ENCODE measurements around the gene CXCL14. TPM values are rescaled to one million over a fixed set of nuclear protein-coding genes. Genes with fewer than 3 reads are reported as not detected.

CXCL14 gene
- polyA plus RNA-seq, 4 donors: 18.0 to 45.3 (median 38.3) TPM

DNA sequence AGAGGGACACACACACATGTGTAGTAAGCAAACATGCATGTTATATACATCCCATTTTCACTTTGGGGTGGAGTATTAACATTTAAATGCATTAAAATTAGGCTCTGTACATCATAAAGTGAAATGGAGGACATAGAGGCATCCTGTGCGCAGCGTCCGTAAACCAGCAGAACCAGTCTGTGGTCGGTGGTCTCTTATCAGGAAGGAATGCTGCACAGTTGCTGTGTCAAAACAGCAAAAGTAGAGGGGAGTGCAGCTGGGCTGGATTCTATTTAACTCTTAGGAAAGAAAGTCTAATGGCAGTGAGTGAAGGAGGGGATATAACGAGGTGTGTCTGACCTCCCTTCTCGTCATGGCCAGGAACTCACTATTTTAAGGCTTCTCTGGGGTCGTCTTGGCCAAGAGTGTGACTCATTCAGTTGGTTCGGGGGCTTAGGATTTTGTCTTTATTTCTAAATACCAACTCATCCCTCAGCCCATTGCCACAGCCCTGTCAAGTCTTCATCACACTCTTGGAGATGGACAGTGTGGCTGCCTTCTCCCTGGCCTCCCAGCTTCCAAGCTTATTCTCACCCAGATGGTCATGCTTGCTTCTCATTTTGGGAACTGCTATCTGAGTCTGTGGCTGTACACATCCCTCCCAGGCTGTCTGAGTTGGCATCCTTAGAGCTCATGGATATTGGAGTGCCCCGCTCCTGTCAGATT is 20.1 kb upstream of the CXCL14 start:
- no peak for DNase-seq (ENCODE audit: low read depth in 4 of 4, low spot score in 3 of 4)

DNA sequence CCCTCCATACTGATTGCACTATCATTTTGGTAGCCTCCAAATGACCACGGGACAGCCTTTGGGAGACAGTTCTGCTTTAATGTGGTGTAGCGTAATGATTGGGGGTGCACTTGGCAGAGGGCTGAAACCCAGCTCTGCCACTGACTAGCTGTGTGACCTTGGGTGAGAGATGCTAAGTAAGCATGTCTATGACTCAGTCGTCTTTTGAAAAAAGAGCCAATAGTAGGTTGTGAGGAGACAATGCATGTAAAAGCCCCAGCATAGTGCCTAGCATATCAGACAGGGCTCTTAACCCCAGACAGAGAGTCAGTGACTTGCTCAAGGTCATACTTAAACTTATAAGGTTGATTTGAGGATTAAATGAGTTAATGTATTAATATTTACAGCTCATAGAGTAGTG is 18.0 kb upstream of the CXCL14 start:
- DNase-seq (ENCODE audit: low read depth in 4 of 4, low spot score in 3 of 4): no peak

DNA sequence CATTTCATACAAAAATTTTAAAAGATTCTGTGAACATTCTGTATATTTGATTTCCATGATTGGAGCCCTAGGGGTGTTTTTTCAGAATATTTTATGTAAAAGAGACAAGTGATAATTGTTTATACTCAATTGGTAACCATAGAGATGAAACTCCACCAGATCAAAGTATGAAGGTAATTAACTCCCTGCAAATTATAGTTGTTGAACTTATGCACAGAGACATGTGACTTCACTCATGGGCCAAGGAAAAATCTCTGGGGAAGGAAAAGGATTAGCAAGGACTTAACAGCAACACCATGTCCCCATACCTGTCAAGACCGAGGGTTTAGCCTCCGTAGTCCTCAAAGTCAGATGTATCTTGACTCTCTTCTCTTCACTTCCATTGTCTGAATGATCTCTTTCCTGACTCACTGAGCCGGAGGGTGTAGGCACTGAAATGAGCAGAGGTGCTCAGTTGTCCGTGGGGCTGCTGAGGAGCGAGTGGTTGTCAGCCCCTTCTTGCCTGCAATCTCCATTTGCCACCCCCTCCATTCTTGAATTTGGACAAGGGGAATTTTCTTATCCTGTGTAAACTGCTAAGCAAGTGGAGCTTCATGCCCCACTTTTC is 17.5 kb upstream of the CXCL14 start:
- DNase-seq (ENCODE audit: low read depth in 4 of 4, low spot score in 3 of 4): no peak

DNA sequence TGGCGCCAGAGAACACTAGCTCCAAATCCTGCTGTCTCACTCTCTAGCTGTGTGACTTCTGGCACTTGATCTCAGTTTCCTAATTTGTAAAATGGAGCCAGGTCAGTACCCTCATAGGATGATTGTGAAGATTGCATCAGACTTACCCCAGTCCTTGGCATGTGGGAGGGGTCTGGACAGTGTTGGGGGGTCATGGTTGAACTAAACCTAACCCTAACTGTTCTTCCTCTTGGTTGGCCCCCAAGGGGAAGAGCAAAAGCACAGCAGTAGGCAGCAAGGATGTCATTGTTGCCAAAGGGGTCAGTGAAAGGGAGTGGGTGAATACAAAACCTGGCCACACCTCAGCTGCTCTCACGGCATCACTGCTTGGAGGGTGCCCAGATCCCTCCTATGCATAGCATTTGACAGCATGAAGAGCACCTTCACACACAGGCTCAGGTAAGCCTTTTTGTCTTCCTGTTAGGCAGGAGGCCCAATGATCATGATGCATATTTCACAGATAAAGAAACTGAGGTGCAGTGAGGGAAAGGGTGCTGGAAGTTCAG is 15.7 kb upstream of the CXCL14 start:
- no peak for DNase-seq (ENCODE audit: low read depth in 4 of 4, low spot score in 3 of 4)

DNA sequence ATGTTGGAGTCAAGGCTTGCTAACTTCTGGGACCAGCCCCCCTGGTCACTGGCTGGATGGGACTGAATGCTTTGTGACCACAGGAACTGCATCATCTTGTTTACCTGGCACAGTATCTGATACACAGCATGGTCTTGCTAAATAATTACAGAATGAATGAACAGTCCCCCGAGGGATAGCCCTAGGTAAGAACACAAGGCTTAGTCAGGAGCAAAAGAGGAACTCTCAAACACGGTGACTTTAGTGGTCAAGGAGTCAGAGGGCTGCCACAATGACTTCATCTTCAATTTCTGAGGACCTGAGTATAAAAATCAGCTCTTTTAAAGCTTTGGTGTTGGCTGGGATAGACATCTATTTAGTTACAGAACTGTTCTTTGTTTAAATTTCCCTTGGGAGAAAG is 15.1 kb upstream of the CXCL14 start:
- no peak for DNase-seq (ENCODE audit: low read depth in 4 of 4, low spot score in 3 of 4)

DNA sequence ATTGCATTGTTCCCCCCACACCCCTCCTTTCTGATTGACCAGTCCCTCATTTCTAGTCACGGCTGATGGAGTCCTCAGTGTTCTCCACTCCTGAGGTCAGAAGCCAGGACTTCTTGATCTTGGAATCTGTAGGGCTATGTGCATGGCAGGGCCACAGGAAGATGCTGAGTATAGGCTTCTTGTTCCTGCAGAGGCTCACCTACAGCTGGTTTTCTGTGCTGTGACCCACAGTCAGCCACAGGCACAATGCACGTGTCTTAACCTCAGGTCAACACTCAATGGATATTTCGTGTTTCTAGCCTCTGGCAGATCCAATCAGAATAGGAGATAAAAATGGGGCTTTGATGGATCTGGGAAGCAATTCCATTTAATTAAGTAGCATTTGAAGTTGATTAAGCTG is 14.3 kb upstream of the CXCL14 start:
- no peak for DNase-seq (ENCODE audit: low read depth in 4 of 4, low spot score in 3 of 4)

DNA sequence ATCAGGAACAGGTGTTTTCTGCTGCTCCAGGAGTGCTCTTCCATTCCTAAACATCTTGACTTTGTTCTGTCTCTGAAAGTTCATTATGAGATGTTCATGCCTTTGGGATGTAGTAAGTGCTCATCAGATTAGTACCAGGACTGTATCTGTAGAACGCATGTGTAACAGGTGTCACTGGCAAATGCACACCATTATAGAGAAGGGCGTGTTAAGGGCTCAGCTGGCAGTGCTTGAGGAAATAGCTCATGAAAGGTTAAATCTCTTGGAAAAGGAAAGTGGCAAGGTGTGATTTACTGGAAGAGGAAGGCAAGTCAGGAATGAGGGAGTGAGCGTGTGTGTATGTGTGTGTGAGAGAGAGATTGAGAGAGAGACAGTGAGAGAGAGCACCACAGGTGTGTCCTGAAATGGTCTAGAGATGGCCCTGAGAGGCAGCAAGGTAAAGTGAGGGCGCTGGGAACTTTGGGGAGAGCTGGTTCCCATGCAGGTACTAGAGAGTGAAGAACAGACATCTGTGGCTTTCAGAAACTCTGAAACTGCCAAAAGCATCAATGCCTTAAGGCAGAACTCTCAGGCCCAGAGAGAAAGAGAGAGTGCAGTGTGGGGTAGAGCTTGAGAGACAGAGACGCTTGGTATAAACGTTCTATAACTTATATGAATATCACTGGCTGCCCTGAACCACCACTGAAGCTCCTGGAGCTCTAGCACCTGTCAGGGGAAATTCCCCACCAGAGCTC is 13.7 kb upstream of the CXCL14 start:
- no peak for DNase-seq (ENCODE audit: low read depth in 4 of 4, low spot score in 3 of 4)

DNA sequence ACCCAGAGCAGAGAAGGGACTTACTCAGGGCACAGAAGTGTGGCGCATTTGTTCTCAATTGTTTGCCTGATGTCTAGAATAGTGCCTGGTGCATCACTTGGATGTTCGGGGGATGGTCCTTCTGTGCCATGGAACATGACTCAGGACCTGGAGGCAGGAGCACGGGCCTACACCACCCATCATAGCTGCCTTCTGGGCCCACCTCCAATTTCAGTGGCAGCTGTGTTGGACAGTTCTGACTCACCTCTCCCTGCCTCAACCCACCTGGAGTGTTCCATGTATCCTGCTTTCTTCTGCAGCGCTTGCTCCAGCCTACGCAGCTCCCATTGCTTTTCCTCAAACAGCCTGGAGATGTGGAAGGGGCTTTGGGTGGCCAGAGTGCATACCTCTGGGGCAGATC is 12.5 kb upstream of the CXCL14 start:
- DNase-seq (ENCODE audit: low read depth in 4 of 4, low spot score in 3 of 4): no peak

DNA sequence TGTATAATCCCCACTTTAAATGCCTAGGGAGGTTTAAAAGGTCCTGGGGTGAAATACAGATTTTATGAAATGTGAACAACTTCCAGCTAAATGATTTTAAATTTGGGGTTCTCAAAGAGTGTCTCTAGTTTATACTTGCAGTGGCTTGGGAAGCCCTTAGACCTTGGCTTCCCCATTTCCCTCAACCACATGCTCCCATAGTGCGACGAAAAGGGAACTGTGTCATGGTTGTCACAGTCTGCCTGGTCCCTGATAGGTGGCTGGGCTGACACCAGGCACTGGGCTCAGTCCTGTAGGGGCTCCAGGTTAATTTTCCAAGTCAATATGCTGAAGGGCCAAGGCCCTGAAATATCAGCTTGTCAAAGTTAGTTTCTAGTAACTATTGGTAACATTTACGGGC is 10.4 kb upstream of the CXCL14 start:
- no peak for DNase-seq (ENCODE audit: low read depth in 4 of 4, low spot score in 3 of 4)

DNA sequence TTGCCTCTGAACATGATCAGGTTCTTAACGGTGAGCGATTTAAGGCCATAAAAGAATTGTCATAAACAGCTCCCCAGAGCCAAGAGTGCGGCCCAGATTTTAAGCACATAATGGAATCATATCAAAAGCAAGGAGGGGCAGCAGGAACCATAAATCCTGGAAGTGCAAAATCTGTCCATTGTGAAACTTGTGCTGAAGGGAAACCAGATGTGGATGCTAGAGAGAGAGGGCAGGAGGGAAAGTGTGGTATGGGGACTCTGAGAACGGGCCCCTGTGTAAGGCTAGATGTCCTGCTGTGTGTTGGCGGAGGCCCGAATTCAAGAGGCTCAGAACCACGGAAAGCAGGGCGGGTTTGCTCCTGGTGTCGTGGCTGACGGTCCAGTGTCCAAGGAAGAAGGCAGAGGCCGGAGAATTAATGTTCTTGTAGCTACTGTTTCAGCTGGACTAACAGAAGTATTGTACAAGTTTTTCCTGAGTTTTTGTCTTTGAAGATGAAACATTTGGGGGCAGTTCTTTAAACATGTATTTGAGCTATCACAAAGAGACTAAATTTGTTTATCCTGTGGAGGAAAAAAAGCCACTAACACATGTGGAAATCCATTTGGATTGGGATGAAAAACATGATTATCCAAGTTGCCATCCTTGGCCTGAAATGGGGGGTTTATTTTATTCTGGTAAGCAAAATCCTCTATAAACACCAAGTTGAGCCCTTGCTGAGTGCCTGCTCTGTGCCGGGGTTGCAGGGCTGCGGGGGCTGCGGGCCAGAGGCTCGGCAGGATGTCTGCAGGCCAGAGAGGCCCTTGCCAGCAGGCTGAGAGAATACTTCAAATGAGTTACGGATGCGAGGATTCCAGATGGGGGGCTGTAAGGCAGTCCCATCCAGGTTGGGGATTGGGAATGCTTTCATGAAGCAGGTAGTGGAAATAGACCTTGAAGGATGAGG is 9.2 kb upstream of the CXCL14 start:
- DNase-seq (ENCODE audit: low read depth in 4 of 4, low spot score in 3 of 4): no peak

DNA sequence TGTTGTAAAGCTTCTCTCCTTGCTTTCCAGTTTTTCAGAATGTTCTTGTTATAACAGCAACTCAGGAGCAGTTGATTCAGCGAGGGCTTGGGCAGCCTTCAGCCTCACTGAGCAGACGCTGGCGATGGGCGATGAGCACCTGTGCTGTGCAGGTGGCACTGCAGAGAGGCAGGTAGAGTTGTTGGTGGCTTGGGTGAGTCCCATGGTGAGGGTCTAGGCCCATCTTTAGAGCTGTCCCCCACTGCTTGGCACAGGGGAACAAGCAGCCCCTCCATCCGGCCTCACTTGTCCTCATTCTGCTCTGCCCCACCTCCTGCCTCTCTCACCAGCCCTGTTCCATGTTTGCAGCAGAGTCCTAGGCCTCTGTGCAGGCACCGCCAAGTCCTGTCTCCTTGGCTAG is 6.1 kb upstream of the CXCL14 start:
- DNase-seq (ENCODE audit: low read depth in 4 of 4, low spot score in 3 of 4): no peak

DNA sequence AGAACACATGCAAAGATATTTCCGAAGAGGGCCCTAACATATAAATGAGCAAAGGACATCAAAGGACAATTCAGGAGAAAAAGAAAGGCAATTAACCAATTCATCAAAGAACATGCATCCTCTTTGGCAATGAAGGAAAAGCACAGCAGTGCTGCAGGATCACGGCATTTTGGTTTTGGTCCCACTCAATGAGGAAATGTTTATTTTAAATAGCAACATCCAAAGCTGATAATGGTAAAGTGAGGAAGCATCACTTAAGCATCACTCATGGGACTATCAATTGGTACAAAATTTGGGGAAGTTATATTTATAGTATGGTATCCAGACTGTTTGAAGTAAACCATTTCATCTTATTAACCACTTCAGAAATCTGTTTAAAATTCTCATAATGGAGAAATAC is 5.5 kb upstream of the CXCL14 start:
- no peak for DNase-seq (ENCODE audit: low read depth in 4 of 4, low spot score in 3 of 4)

DNA sequence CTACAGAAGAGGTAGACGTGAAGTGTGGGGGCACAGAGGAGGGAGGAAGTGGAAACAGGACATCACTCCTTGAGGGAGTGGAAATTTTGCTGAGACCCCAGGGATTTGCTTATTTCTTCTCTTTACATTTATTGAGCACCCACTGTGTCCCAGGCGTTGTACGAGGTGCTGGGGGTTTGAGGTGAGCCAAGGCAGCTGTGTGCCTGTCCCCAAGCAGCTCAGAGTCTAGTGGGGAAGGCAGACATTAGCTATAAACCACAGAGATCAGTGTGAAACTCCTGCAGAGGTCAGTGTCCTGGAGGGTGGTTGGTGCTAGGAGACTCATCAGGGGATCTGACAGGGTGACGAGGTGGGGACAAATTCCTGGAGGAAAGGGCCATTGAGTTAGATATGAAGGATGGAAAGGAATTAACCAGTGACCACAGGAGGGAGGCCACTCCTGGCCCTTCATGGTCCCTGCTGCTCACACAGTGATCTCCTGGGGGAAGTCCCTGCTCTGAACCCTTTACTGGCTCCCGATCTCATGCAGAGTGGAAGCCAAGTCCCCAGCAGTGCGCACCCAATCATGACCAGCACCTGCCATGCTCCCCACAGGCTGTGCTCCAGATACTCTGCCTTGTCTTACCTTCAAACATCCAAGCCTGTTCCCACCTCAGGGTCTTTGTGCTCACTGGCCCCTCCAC is 3.4 kb upstream of the CXCL14 start:
- no peak for DNase-seq (ENCODE audit: low read depth in 4 of 4, low spot score in 3 of 4)

DNA sequence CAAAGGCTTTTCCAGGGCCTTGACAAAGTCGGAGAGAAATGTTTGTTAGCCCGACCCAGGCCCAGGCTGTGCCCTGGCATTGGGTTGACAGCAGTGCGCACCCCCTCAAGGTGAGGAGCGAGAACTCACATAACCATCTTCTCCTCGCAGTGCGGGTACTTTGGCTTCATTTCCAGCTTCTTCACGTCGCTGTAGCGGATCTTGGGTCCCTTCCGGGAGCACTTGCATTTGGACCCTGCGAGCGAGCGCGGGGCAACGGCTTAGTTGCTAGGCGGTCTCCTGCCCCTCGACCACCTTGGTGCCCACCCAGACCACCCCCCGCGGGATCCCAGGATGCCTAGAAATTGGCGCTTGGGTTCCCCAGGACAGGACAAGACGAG is 496 bp downstream of the CXCL14 start:
- DNase-seq (ENCODE audit: low read depth in 4 of 4, low spot score in 3 of 4): no peak

DNA sequence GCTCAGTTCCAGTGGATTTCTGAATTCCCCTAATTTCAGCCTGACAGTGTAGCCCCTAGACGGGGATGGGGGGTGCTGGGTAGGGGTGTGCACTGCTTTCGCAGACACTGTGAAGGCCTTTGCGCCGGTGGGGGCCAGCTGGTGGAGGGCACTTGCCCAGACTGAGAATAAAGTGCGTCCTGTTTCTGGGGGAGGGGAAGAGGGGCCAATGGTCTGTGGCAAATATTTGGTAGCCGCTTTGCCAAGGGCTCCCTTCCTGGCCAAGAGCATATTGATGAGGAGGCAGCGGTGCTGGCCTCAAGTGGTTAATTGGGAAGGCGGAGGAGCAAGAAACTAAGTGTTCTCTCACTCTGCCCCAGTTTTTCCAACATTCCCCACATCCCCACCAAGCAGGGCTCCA is 1.4 kb downstream of the CXCL14 start:
- no peak for DNase-seq (ENCODE audit: low read depth in 4 of 4, low spot score in 3 of 4)

DNA sequence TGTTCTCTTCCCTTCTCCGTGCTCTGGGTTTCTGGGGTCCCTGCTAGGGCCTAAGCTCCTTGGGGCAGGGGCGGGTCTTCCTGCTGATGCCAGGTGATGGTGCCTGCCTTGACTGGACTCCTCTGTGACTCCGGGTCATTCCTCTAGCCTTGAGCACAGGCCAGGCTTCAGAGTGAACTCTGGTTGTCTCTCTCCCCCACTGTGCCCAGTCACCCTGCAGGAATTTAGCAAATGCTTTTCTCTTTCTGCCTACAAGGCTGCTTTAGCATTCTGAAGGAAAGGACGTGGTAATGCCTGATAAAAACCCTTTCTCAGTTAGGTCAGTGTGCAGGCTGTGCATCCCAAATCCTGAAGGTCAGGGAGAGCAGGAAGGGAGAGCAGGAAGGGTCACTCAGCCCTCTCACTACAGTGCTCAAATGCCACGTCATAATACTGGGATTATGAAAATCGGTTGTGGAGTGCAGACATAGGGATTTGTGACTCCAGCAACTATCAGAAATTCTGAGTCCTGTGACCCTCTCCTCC is 2.7 kb downstream of the CXCL14 start:
- DNase-seq (ENCODE audit: low read depth in 4 of 4, low spot score in 3 of 4): no peak

DNA sequence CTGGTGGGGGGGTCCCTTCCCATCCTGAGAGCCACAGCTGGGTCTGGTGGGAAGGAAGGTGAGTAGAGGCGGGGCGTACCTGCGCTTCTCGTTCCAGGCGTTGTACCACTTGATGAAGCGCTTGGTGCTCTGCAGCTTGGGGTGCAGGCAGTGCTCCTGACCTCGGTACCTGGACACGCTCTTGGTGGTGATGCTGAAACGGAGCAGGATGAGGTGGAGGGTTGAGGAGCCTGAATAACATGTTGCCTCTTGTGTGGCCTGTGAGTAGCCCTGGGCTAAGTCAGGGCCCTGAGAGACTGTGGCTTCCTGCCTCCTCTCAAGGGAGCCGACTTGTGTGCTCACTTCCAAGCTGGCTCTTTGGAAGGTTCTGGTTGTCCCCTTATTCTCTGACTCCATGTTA is 4.3 kb downstream of the CXCL14 start:
- no peak for DNase-seq (ENCODE audit: low read depth in 4 of 4, low spot score in 3 of 4)

DNA sequence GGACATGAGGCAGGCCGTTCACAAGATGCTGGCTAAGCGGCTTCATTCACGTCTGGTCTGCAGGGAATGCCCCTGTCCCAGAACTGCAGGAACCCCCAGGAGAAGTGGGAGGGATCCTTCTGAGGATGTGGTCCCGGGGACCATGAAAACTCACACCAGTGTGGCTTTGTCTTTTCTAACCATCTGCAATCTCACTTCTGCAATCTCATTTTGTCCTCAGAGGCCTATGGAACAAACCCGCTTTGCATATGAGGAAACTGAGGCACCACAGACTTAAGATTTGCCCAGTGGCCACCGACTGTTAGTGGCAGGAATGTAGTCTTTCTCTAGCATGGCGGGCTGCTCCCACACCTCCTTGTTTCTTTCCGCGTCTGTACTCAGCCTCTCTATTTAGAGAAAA is 6.9 kb downstream of the CXCL14 start:
- no peak for DNase-seq (ENCODE audit: low read depth in 4 of 4, low spot score in 3 of 4)

DNA sequence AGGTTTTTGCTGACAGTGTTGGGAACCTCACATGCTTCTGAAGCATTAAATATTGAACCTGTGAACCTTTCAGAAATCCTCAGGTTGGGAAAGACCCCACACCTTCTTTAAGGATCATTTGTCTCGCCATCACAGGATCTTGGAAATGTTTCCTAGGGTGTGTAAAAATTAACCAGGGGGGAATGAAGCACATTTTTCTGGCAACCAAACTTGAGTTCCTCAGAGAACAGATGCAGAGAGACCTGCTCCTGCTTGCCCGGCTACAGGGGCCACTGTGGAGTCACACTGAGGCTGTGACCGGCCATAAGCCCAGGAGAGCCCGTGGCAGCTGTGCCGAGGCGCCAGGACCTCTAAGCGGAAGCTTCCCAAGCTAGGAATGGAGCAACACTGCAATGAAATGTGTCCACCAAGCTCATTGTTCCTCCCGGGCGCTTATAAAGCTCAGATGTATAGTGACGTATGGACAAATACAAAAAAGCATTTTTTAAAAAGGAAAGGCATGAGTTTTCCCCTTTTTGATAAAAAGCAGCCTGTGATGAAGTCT is 7.7 kb downstream of the CXCL14 start:
- no peak for DNase-seq (ENCODE audit: low read depth in 4 of 4, low spot score in 3 of 4)

DNA sequence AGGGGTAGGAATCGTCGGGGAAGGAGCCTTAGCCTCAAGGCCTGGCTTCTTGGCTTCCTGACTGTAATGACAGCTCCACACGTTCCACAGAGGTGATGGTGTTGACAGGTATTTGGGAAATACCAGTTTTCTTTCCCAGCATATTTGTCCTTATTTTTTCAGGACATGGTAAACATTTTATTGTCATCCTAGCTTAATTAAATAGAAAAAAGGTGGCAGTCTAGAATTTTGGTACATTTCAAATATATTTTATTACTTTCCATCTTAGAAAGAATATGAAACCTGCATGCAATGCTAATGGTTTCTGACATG is 8.4 kb downstream of the CXCL14 start:
- no peak for DNase-seq (ENCODE audit: low read depth in 4 of 4, low spot score in 3 of 4)

All from right renal pelvis (tissue), 4 donors.